Measurements from ENCODE around the gene GPATCH2.
"Not testable (repeated sequence)": the region's sequence is repeated elsewhere in the genome, so short reads cannot be mapped to it uniquely, and the experiment has no call there.

The GPATCH2 gene

GRCh38 chr1:217617126-217617525, 13.8 kb downstream of the GPATCH2 start:
- ATAC-seq (ENCODE audit: low read depth) = no peak
- peaks cover 22% of the 10 kb centered on the region for H3K36me3 Mint-ChIP-seq
- H3K4me1 Mint-ChIP-seq = peaks cover 7% of the 10 kb centered on the region
- no peak for DNase-seq (ENCODE audit: low spot score in 2 of 2)
- no peaks in the 10 kb centered on the region for H3K9me3 Mint-ChIP-seq
- no peaks in the 10 kb centered on the region for H3K27me3 Mint-ChIP-seq
- no peak overlapping the region for H3K27ac Mint-ChIP-seq
- no peak overlapping the region for H3K4me3 Mint-ChIP-seq

GRCh38 chr1:217614200-217614712, 16.6 kb downstream of the GPATCH2 start:
- no peaks in the 10 kb centered on the region for H3K27me3 Mint-ChIP-seq
- H3K4me3 Mint-ChIP-seq = no peak overlapping the region
- H3K36me3 Mint-ChIP-seq = peaks cover 16% of the 10 kb centered on the region
- no peak overlapping the region for H3K27ac Mint-ChIP-seq
- peaks cover 3% of the 10 kb centered on the region for H3K4me1 Mint-ChIP-seq
- H3K9me3 Mint-ChIP-seq = no peaks in the 10 kb centered on the region
- DNase-seq (ENCODE audit: low spot score in 2 of 2) (no peak), ATAC-seq (ENCODE audit: low read depth) (no peak)

GRCh38 chr1:217605390-217605789, 25.5 kb downstream of the GPATCH2 start:
- H3K27ac Mint-ChIP-seq = no peak overlapping the region
- H3K27me3 Mint-ChIP-seq = no peaks in the 10 kb centered on the region
- no peak overlapping the region for H3K4me3 Mint-ChIP-seq
- H3K9me3 Mint-ChIP-seq = no peaks in the 10 kb centered on the region
- ATAC-seq (ENCODE audit: low read depth) (no peak), DNase-seq (ENCODE audit: low spot score in 2 of 2) (no peak)
- H3K4me1 Mint-ChIP-seq = peaks cover 3% of the 10 kb centered on the region
- H3K36me3 Mint-ChIP-seq = peaks cover 16% of the 10 kb centered on the region

- Mint-ChIP-seq H3K4me3 (no peak overlapping the region), H3K27me3 (no peaks in the 10 kb centered on the region), H3K4me1 (peaks cover 3% of the 10 kb centered on the region)
Observed at GRCh38 chr1:217602380-217602779, 28.5 kb downstream of the GPATCH2 start.

GRCh38 chr1:217599154-217599553, 31.7 kb downstream of the GPATCH2 start:
- Mint-ChIP-seq H3K27ac (no peak overlapping the region), H3K36me3 (peaks cover 13% of the 10 kb centered on the region), H3K4me3 (no peak overlapping the region), H3K27me3 (no peaks in the 10 kb centered on the region), H3K4me1 (peaks cover 3% of the 10 kb centered on the region), H3K9me3 (no peaks in the 10 kb centered on the region)
- no peak for DNase-seq (ENCODE audit: low spot score in 2 of 2)
- no peak for ATAC-seq (ENCODE audit: low read depth)

More at GRCh38 chr1:217602380-217602779, 28.5 kb downstream of the GPATCH2 start:
- DNase-seq (ENCODE audit: low spot score in 2 of 2) (no peak), ATAC-seq (ENCODE audit: low read depth) (no peak)
- no peaks in the 10 kb centered on the region for H3K9me3 Mint-ChIP-seq
- peak overlapping the region; percentile 14 for H3K27ac Mint-ChIP-seq
- peaks cover 16% of the 10 kb centered on the region for H3K36me3 Mint-ChIP-seq

- peaks cover 4% of the 10 kb centered on the region for H3K36me3 Mint-ChIP-seq
Observed at GRCh38 chr1:217590598-217590997, 40.3 kb downstream of the GPATCH2 start.

GRCh38 chr1:217586586-217586985, 44.3 kb downstream of the GPATCH2 start:
- no peak for DNase-seq (ENCODE audit: low spot score in 2 of 2)
- Mint-ChIP-seq H3K4me3 (no peak overlapping the region), H3K36me3 (peaks cover 10% of the 10 kb centered on the region), H3K9me3 (no peaks in the 10 kb centered on the region), H3K27me3 (no peaks in the 10 kb centered on the region), H3K4me1 (no peaks in the 10 kb centered on the region), H3K27ac (no peak overlapping the region)
- ATAC-seq (ENCODE audit: low read depth) = no peak

More at GRCh38 chr1:217590598-217590997, 40.3 kb downstream of the GPATCH2 start:
- no peak for ATAC-seq (ENCODE audit: low read depth)
- H3K9me3 Mint-ChIP-seq = no peaks in the 10 kb centered on the region
- no peak overlapping the region for H3K4me3 Mint-ChIP-seq
- no peaks in the 10 kb centered on the region for H3K27me3 Mint-ChIP-seq
- no peak overlapping the region for H3K27ac Mint-ChIP-seq
- no peaks in the 10 kb centered on the region for H3K4me1 Mint-ChIP-seq
- no peak for DNase-seq (ENCODE audit: low spot score in 2 of 2)

GRCh38 chr1:217585577-217585976, 45.3 kb downstream of the GPATCH2 start:
- H3K4me1 Mint-ChIP-seq = no peaks in the 10 kb centered on the region
- no peak overlapping the region for H3K27ac Mint-ChIP-seq
- no peak for DNase-seq (ENCODE audit: low spot score in 2 of 2)
- no peaks in the 10 kb centered on the region for H3K27me3 Mint-ChIP-seq
- H3K4me3 Mint-ChIP-seq = no peak overlapping the region
- no peak for ATAC-seq (ENCODE audit: low read depth)
- no peaks in the 10 kb centered on the region for H3K9me3 Mint-ChIP-seq
- H3K36me3 Mint-ChIP-seq = peaks cover 15% of the 10 kb centered on the region

- not testable (repeated sequence) for H3K27me3 Mint-ChIP-seq; H3K27ac Mint-ChIP-seq; H3K4me3 Mint-ChIP-seq; H3K9me3 Mint-ChIP-seq; H3K4me1 Mint-ChIP-seq; ATAC-seq (ENCODE audit: low read depth); DNase-seq (ENCODE audit: low spot score in 2 of 2)
- peaks cover 15% of the 10 kb centered on the region for H3K36me3 Mint-ChIP-seq
Observed at GRCh38 chr1:217584286-217584811, 46.5 kb downstream of the GPATCH2 start.

GRCh38 chr1:217577336-217577735, 53.6 kb downstream of the GPATCH2 start:
- Mint-ChIP-seq H3K4me1 (no peaks in the 10 kb centered on the region), H3K4me3 (no peak overlapping the region), H3K27me3 (no peaks in the 10 kb centered on the region), H3K9me3 (no peaks in the 10 kb centered on the region), H3K36me3 (peaks cover 7% of the 10 kb centered on the region), H3K27ac (no peak overlapping the region)
- DNase-seq (ENCODE audit: low spot score in 2 of 2) (no peak), ATAC-seq (ENCODE audit: low read depth) (no peak)

- Mint-ChIP-seq H3K27me3 (no peaks in the 10 kb centered on the region), H3K36me3 (peaks cover 6% of the 10 kb centered on the region), H3K9me3 (peaks cover 3% of the 10 kb centered on the region), H3K4me3 (no peak overlapping the region), H3K27ac (no peak overlapping the region), H3K4me1 (peaks cover 3% of the 10 kb centered on the region)
- DNase-seq (ENCODE audit: low spot score in 2 of 2) (no peak), ATAC-seq (ENCODE audit: low read depth) (no peak)
Observed at GRCh38 chr1:217574265-217574949, 56.5 kb downstream of the GPATCH2 start.

- H3K4me3 Mint-ChIP-seq = no peak overlapping the region
- ATAC-seq (ENCODE audit: low read depth) = no peak
- no peak overlapping the region for H3K27ac Mint-ChIP-seq
Observed at GRCh38 chr1:217569021-217569420, 61.9 kb downstream of the GPATCH2 start.

GRCh38 chr1:217568200-217568599, 62.7 kb downstream of the GPATCH2 start:
- H3K27me3 Mint-ChIP-seq = no peaks in the 10 kb centered on the region

More at GRCh38 chr1:217569021-217569420, 61.9 kb downstream of the GPATCH2 start:
- no peak for DNase-seq (ENCODE audit: low spot score in 2 of 2)
- H3K4me1 Mint-ChIP-seq = peaks cover 3% of the 10 kb centered on the region
- H3K9me3 Mint-ChIP-seq = peaks cover 3% of the 10 kb centered on the region
- peaks cover 8% of the 10 kb centered on the region for H3K36me3 Mint-ChIP-seq
- no peaks in the 10 kb centered on the region for H3K27me3 Mint-ChIP-seq

GRCh38 chr1:217564833-217565232, 66.1 kb downstream of the GPATCH2 start:
- Mint-ChIP-seq H3K27me3 (no peaks in the 10 kb centered on the region), H3K4me3 (no peak overlapping the region), H3K9me3 (peaks cover 1% of the 10 kb centered on the region), H3K27ac (no peak overlapping the region), H3K36me3 (peaks cover 6% of the 10 kb centered on the region), H3K4me1 (no peaks in the 10 kb centered on the region)
- ATAC-seq (ENCODE audit: low read depth) (no peak), DNase-seq (ENCODE audit: low spot score in 2 of 2) (no peak)

More at GRCh38 chr1:217568200-217568599, 62.7 kb downstream of the GPATCH2 start:
- Mint-ChIP-seq H3K36me3 (peaks cover 8% of the 10 kb centered on the region), H3K4me1 (peaks cover 3% of the 10 kb centered on the region), H3K9me3 (peaks cover 3% of the 10 kb centered on the region), H3K4me3 (no peak overlapping the region), H3K27ac (no peak overlapping the region)
- DNase-seq (ENCODE audit: low spot score in 2 of 2) (no peak), ATAC-seq (ENCODE audit: low read depth) (no peak)
